ENCODE results near the gene MACROD2.
A peak's percentile ranks its signal among the peaks of the same experiment; 100 is the strongest.

Gene MACROD2

GRCh38 chr20:14051454-14051853 lies 56.1 kb downstream of the MACROD2 start:
- TF ChIP-seq POU2F2 (IDR thresholded peaks at IDR 0.05; ENCODE audit: low read depth, low read length) (no peak), PAX5 (IDR thresholded peaks at IDR 0.05; ENCODE audit: insufficient read depth, low read length, severe bottlenecking) (no peak), POLR2AphosphoS5 (IDR thresholded peaks at IDR 0.05; ENCODE audit: low read depth, low read length) (no peak), SPI1 (IDR thresholded peaks at IDR 0.05; ENCODE audit: low read depth, low read length) (no peak)
- FAIRE-seq, result no peak
- DNase-seq (ENCODE audit: insufficient read length, low spot score), result no peak

GRCh38 chr20:14055127-14055742 lies 59.9 kb downstream of the MACROD2 start:
- FAIRE-seq (peak; percentile 5), DNase-seq (ENCODE audit: insufficient read length, low spot score) (no peak)
- TF ChIP-seq PAX5 (IDR thresholded peaks at IDR 0.05; ENCODE audit: insufficient read depth, low read length, severe bottlenecking) (no peak), POLR2A (IDR thresholded peaks at IDR 0.05; ENCODE audit: low read depth, low read length) (no peak)

- no peak for DNase-seq (ENCODE audit: insufficient read length, low spot score)
- no peak for TF ChIP-seq TAF1 (IDR thresholded peaks at IDR 0.05; ENCODE audit: low read depth, low read length)
- no peak for TF ChIP-seq POU2F2 (IDR thresholded peaks at IDR 0.05; ENCODE audit: low read depth, low read length)
- TF ChIP-seq PAX5 (IDR thresholded peaks at IDR 0.05; ENCODE audit: insufficient read depth, low read length, severe bottlenecking), result no peak
- no peak for TF ChIP-seq POLR2AphosphoS5 (IDR thresholded peaks at IDR 0.05; ENCODE audit: low read depth, low read length)
- TF ChIP-seq SPI1 (IDR thresholded peaks at IDR 0.05; ENCODE audit: low read depth, low read length), result no peak
- no peak for TF ChIP-seq POLR2A (IDR thresholded peaks at IDR 0.05; ENCODE audit: low read depth, low read length)
- no peak for FAIRE-seq
These were observed 66.9 kb downstream of the MACROD2 start for GRCh38 chr20:14062171-14062570.

- FAIRE-seq (no peak), DNase-seq (ENCODE audit: insufficient read length, low spot score) (no peak)
- no peak for TF ChIP-seq POLR2A (IDR thresholded peaks at IDR 0.05; ENCODE audit: low read depth, low read length)
- TF ChIP-seq POU2F2 (IDR thresholded peaks at IDR 0.05; ENCODE audit: low read depth, low read length), result no peak
- TF ChIP-seq PAX5 (IDR thresholded peaks at IDR 0.05; ENCODE audit: insufficient read depth, low read length, severe bottlenecking), result no peak
- TF ChIP-seq POLR2AphosphoS5 (IDR thresholded peaks at IDR 0.05; ENCODE audit: low read depth, low read length), result no peak
- no peak for TF ChIP-seq TAF1 (IDR thresholded peaks at IDR 0.05; ENCODE audit: low read depth, low read length)
- no peak for TF ChIP-seq SPI1 (IDR thresholded peaks at IDR 0.05; ENCODE audit: low read depth, low read length)
These were observed 67.5 kb downstream of the MACROD2 start for GRCh38 chr20:14062786-14063185.

GRCh38 chr20:14064333-14064732 lies 69.0 kb downstream of the MACROD2 start:
- TF ChIP-seq POU2F2 (IDR thresholded peaks at IDR 0.05; ENCODE audit: low read depth, low read length), result no peak
- no peak for TF ChIP-seq POLR2A (IDR thresholded peaks at IDR 0.05; ENCODE audit: low read depth, low read length)
- DNase-seq (ENCODE audit: insufficient read length, low spot score), result no peak
- FAIRE-seq, result no peak

GRCh38 chr20:14064921-14065320 lies 69.6 kb downstream of the MACROD2 start:
- no peak for FAIRE-seq

GRCh38 chr20:14065774-14066173 lies 70.5 kb downstream of the MACROD2 start:
- FAIRE-seq (no peak), DNase-seq (ENCODE audit: insufficient read length, low spot score) (no peak)
- no peak for TF ChIP-seq SPI1 (IDR thresholded peaks at IDR 0.05; ENCODE audit: low read depth, low read length)
- no peak for TF ChIP-seq PAX5 (IDR thresholded peaks at IDR 0.05; ENCODE audit: insufficient read depth, low read length, severe bottlenecking)
- TF ChIP-seq POLR2A (IDR thresholded peaks at IDR 0.05; ENCODE audit: low read depth, low read length), result no peak
- no peak for TF ChIP-seq POLR2AphosphoS5 (IDR thresholded peaks at IDR 0.05; ENCODE audit: low read depth, low read length)
- no peak for TF ChIP-seq POU2F2 (IDR thresholded peaks at IDR 0.05; ENCODE audit: low read depth, low read length)
- TF ChIP-seq TAF1 (IDR thresholded peaks at IDR 0.05; ENCODE audit: low read depth, low read length), result no peak

More at GRCh38 chr20:14064921-14065320, 69.6 kb downstream of the MACROD2 start:
- no peak for DNase-seq (ENCODE audit: insufficient read length, low spot score)
- no peak for TF ChIP-seq POLR2A (IDR thresholded peaks at IDR 0.05; ENCODE audit: low read depth, low read length)
- TF ChIP-seq TAF1 (IDR thresholded peaks at IDR 0.05; ENCODE audit: low read depth, low read length), result no peak
- no peak for TF ChIP-seq PAX5 (IDR thresholded peaks at IDR 0.05; ENCODE audit: insufficient read depth, low read length, severe bottlenecking)
- no peak for TF ChIP-seq POU2F2 (IDR thresholded peaks at IDR 0.05; ENCODE audit: low read depth, low read length)
- TF ChIP-seq SPI1 (IDR thresholded peaks at IDR 0.05; ENCODE audit: low read depth, low read length), result no peak

GRCh38 chr20:14067603-14068002 lies 72.3 kb downstream of the MACROD2 start:
- DNase-seq (ENCODE audit: insufficient read length, low spot score) (no peak), FAIRE-seq (no peak)
- no peak for TF ChIP-seq POLR2A (IDR thresholded peaks at IDR 0.05; ENCODE audit: low read depth, low read length)
- TF ChIP-seq PAX5 (IDR thresholded peaks at IDR 0.05; ENCODE audit: insufficient read depth, low read length, severe bottlenecking), result no peak
- TF ChIP-seq TAF1 (IDR thresholded peaks at IDR 0.05; ENCODE audit: low read depth, low read length), result no peak
- no peak for TF ChIP-seq POLR2AphosphoS5 (IDR thresholded peaks at IDR 0.05; ENCODE audit: low read depth, low read length)
- TF ChIP-seq SPI1 (IDR thresholded peaks at IDR 0.05; ENCODE audit: low read depth, low read length), result no peak
- TF ChIP-seq POU2F2 (IDR thresholded peaks at IDR 0.05; ENCODE audit: low read depth, low read length), result no peak

GRCh38 chr20:14069796-14070195 lies 74.5 kb downstream of the MACROD2 start:
- no peak for FAIRE-seq
- no peak for DNase-seq (ENCODE audit: insufficient read length, low spot score)
- TF ChIP-seq PAX5 (IDR thresholded peaks at IDR 0.05; ENCODE audit: insufficient read depth, low read length, severe bottlenecking) (no peak), TAF1 (IDR thresholded peaks at IDR 0.05; ENCODE audit: low read depth, low read length) (no peak), POU2F2 (IDR thresholded peaks at IDR 0.05; ENCODE audit: low read depth, low read length) (no peak), POLR2AphosphoS5 (IDR thresholded peaks at IDR 0.05; ENCODE audit: low read depth, low read length) (no peak), SPI1 (IDR thresholded peaks at IDR 0.05; ENCODE audit: low read depth, low read length) (no peak), POLR2A (IDR thresholded peaks at IDR 0.05; ENCODE audit: low read depth, low read length) (no peak)

GRCh38 chr20:14093652-14094051 lies 98.3 kb downstream of the MACROD2 start:
- DNase-seq (ENCODE audit: insufficient read length, low spot score), result no peak
- TF ChIP-seq PAX5 (IDR thresholded peaks at IDR 0.05; ENCODE audit: insufficient read depth, low read length, severe bottlenecking), result no peak
- no peak for TF ChIP-seq TAF1 (IDR thresholded peaks at IDR 0.05; ENCODE audit: low read depth, low read length)
- FAIRE-seq, result no peak
